Measurements from ENCODE around the gene IGFBP3. TPM values are rescaled to one million over a fixed set of nuclear protein-coding genes. Genes with fewer than 3 reads are reported as not detected.

IGFBP3 gene
- total and polyA plus RNA-seq, 2 of the 13 experiments (the other 11 are each of a cell fraction or from before 2014, with no cell fraction given): 57.5 TPM; not detected in 1

GRCh38 chr7:45892407-45893035 lies 28.6 kb downstream of the IGFBP3 start (continued):
- TF ChIP-seq NR1H2 (CRISPR knock-in tag; IDR thresholded peaks at IDR 0.05; ENCODE audit: borderline replicate concordance, low read depth): no peak
- TF ChIP-seq ZNF609 (CRISPR knock-in tag; IDR thresholded peaks at IDR 0.05; ENCODE audit: borderline replicate concordance): peak; percentile 41; the same call in 1 of the 2 replicates
- no peak for TF ChIP-seq PHF20 (CRISPR knock-in tag; IDR thresholded peaks at IDR 0.05)
- TF ChIP-seq RERE (CRISPR knock-in tag; IDR thresholded peaks at IDR 0.05; ENCODE audit: low read depth): no peak
- TF ChIP-seq ASH2L (IDR thresholded peaks at IDR 0.05; ENCODE audit: insufficient read length, low read depth, low read length): no peak
- no peak for TF ChIP-seq ZMAT5 (CRISPR knock-in tag; IDR thresholded peaks at IDR 0.05; ENCODE audit: borderline replicate concordance, low read depth)
- no peak; the same call in 1 of the 2 replicates for TF ChIP-seq ZNF547 (CRISPR knock-in tag; IDR thresholded peaks at IDR 0.05)
- no peak for TF ChIP-seq PITX1 (CRISPR knock-in tag; IDR thresholded peaks at IDR 0.05)
- TF ChIP-seq SALL1 (CRISPR knock-in tag; IDR thresholded peaks at IDR 0.05): peak; percentile 94
- peak; percentile 61; the same call in 1 of the 2 replicates for TF ChIP-seq XBP1 (CRISPR knock-in tag; IDR thresholded peaks at IDR 0.05)
- peak; percentile 42 for TF ChIP-seq ZNF563 (CRISPR knock-in tag; IDR thresholded peaks at IDR 0.05)
- no peak for TF ChIP-seq NFIB (CRISPR knock-in tag; IDR thresholded peaks at IDR 0.05; ENCODE audit: borderline replicate concordance)
- TF ChIP-seq SOX5 (CRISPR knock-in tag; IDR thresholded peaks at IDR 0.05; ENCODE audit: borderline replicate concordance): no peak
- no peak for TF ChIP-seq TAF1 (CRISPR knock-in tag; IDR thresholded peaks at IDR 0.05)
- peak; percentile 48 for TF ChIP-seq ERF (CRISPR knock-in tag; IDR thresholded peaks at IDR 0.05)
- no peak for TF ChIP-seq SOX13 (IDR thresholded peaks at IDR 0.05)
- TF ChIP-seq SOX13 (CRISPR knock-in tag; conservative IDR thresholded peaks at IDR 0.05 in 1 of 2, IDR thresholded peaks at IDR 0.05 in 1 of 2): no peak; a peak in 2 of 4 replicates

All from HepG2 (cell line).